H9 (cell line): ENCODE measurements around the gene DDX20. TPM values are rescaled to one million over a fixed set of nuclear protein-coding genes. Genes with fewer than 3 reads are reported as not detected.
A peak's percentile ranks its signal among the peaks of the same experiment; 100 is the strongest.

Experiments used
- DNase-seq: peaks from one replicate; pipeline ENCODE4 v3.0.0-alpha.2; 2017
- H2AFZ ChIP-seq: one replicate; pipeline ENCODE4 v1.6.1; 2013; ENCODE audit warnings: mild to moderate bottlenecking, low read length, control low read depth, moderate library complexity
- H2AK5ac ChIP-seq: 2 replicates; pipeline ENCODE4 v1.6.1; 2013; ENCODE audit warnings: low read length, control low read depth, mixed read lengths; ENCODE audit not compliant: insufficient read length
- H2BK120ac ChIP-seq: one replicate; pipeline ENCODE4 v1.6.1; 2013; ENCODE audit warnings: low read depth, mild to moderate bottlenecking, low read length, control low read depth, inconsistent platforms; ENCODE audit not compliant: poor library complexity, severe bottlenecking
- H2BK12ac ChIP-seq: 2 replicates; pipeline ENCODE4 v1.6.1; 2013; ENCODE audit warnings: low read length, control low read depth, mixed read lengths, low read depth; ENCODE audit not compliant: insufficient read length
- H2BK15ac ChIP-seq: 2 replicates; pipeline ENCODE4 v1.6.1; 2013; ENCODE audit warnings: low read depth, low read length, control low read depth
- H2BK20ac ChIP-seq: one replicate; pipeline ENCODE4 v1.6.1; 2013; ENCODE audit warnings: low read depth, mild to moderate bottlenecking, low read length, control low read depth, inconsistent platforms; ENCODE audit not compliant: poor library complexity, severe bottlenecking
- H2BK5ac ChIP-seq: 2 replicates; pipeline ENCODE4 v1.6.1; 2013; ENCODE audit warnings: low read length, control low read depth, mixed read lengths; ENCODE audit not compliant: insufficient read length
- H3K14ac ChIP-seq: 2 replicates; pipeline ENCODE4 v1.6.1; 2013; ENCODE audit warnings: low read length, control low read depth; ENCODE audit not compliant: insufficient read depth
- H3K18ac ChIP-seq: 2 replicates; pipeline ENCODE4 v1.6.1; 2013; ENCODE audit warnings: low read depth, mild to moderate bottlenecking, mixed read lengths, low read length, control low read depth; ENCODE audit not compliant: insufficient read length
- H3K23ac ChIP-seq: 2 replicates; pipeline ENCODE4 v1.6.1; 2013; ENCODE audit warnings: low read length, control low read depth, mixed read lengths, low read depth; ENCODE audit not compliant: insufficient read length
- H3K23me2 ChIP-seq: 2 replicates; pipeline ENCODE4 v1.6.1; 2013; ENCODE audit warnings: low read depth, mild to moderate bottlenecking, mixed read lengths, low read length, control low read depth; ENCODE audit not compliant: insufficient read length, poor library complexity, severe bottlenecking
- H3K27ac ChIP-seq: 2 replicates; pipeline ENCODE4 v1.5.1; 2013; ENCODE audit warnings: low read length, control low read depth, mixed read lengths, low read depth; ENCODE audit not compliant: insufficient read length
- H3K27me3 ChIP-seq: 2 replicates; pipeline ENCODE4 v1.6.1; 2013; ENCODE audit warnings: low read length, control low read depth, inconsistent platforms; ENCODE audit not compliant: insufficient read depth
- H3K4ac ChIP-seq: 2 replicates; pipeline ENCODE4 v1.6.1; 2013; ENCODE audit warnings: low read depth, mild to moderate bottlenecking, control low read depth, inconsistent platforms, low read length, moderate library complexity
- H3K4me1 ChIP-seq: 2 replicates; pipeline ENCODE4 v1.6.1; 2013; ENCODE audit warnings: low read length, control low read depth, inconsistent platforms; ENCODE audit not compliant: insufficient read depth
- H3K4me2 ChIP-seq: 2 replicates; pipeline ENCODE4 v1.6.1; 2013; ENCODE audit warnings: low read length, control low read depth, mixed read lengths; ENCODE audit not compliant: insufficient read length, insufficient read depth
- H3K56ac ChIP-seq: 2 replicates; pipeline ENCODE4 v1.6.1; 2013; ENCODE audit warnings: low read depth, mild to moderate bottlenecking, mixed read lengths, low read length, control low read depth; ENCODE audit not compliant: insufficient read length
- H3K79me1 ChIP-seq: 2 replicates; pipeline ENCODE4 v1.6.1; 2013; ENCODE audit warnings: low read depth, mild to moderate bottlenecking, moderate library complexity, low read length, control low read depth, inconsistent platforms; ENCODE audit not compliant: insufficient read depth, poor library complexity, severe bottlenecking
- H3K79me2 ChIP-seq: 2 replicates; pipeline ENCODE4 v1.6.1; 2013; ENCODE audit warnings: low read length, control low read depth, inconsistent platforms; ENCODE audit not compliant: insufficient read depth
- H3K9ac ChIP-seq: 2 replicates; pipeline ENCODE4 v1.6.1; 2013; ENCODE audit warnings: low read length, control low read depth, mixed read lengths; ENCODE audit not compliant: insufficient read length; ENCODE audit errors: extremely low read depth
- H3K9me3 ChIP-seq: one replicate; pipeline ENCODE4 v1.6.1; 2013; ENCODE audit warnings: low read depth, low read length, inconsistent platforms; ENCODE audit not compliant: control insufficient read depth
- H3T11ph ChIP-seq: one replicate; pipeline ENCODE4 v1.6.1; 2013; ENCODE audit warnings: mild to moderate bottlenecking, low read length, control low read depth, inconsistent platforms
- H4K20me1 ChIP-seq: one replicate; pipeline ENCODE4 v1.6.1; 2013; ENCODE audit not compliant: control insufficient read depth, insufficient read length, insufficient read depth
- H4K5ac ChIP-seq: 2 replicates; pipeline ENCODE4 v1.6.1; 2013; ENCODE audit warnings: low read depth, mild to moderate bottlenecking, mixed read lengths, low read length, control low read depth; ENCODE audit not compliant: insufficient read length
- H4K8ac ChIP-seq: replicated peaks from 2 replicates; pipeline ENCODE4 v1.6.1; 2013; ENCODE audit warnings: low read length, control low read depth, mixed read lengths, low read depth; ENCODE audit not compliant: insufficient read length
- H4K91ac ChIP-seq: 2 replicates; pipeline ENCODE4 v1.6.1; 2013; ENCODE audit warnings: low read depth, mild to moderate bottlenecking, moderate library complexity, mixed read lengths, low read length, control low read depth; ENCODE audit not compliant: insufficient read length
- H3K27ac Mint-ChIP-seq, 3 experiments: 2 replicates in 2 of 3; 3 replicates in 1 of 3; pipeline ENCODE4 v1.8.0; 2020 to 2021; ENCODE audit warnings: mixed read lengths in 3 of 3, mild to moderate bottlenecking in 1 of 3, moderate library complexity in 1 of 3
- H3K27me3 Mint-ChIP-seq: 2 replicates; pipeline ENCODE4 v1.8.0; 2021; ENCODE audit warnings: low read depth, mild to moderate bottlenecking, moderate library complexity, mixed read lengths
- H3K36me3 Mint-ChIP-seq, 3 experiments: 2 replicates in 2 of 3; 3 replicates in 1 of 3; pipeline ENCODE4 v1.8.0; 2020 to 2021; ENCODE audit warnings: low read depth in 3 of 3, mixed read lengths in 3 of 3; ENCODE audit not compliant: insufficient read depth in 1 of 3
- H3K4me1 Mint-ChIP-seq, 2 experiments: 2 replicates each; pipeline ENCODE4 v1.8.0; 2020; ENCODE audit warnings: mixed read lengths in 2 of 2
- H3K4me3 Mint-ChIP-seq, 2 experiments: 2 replicates in 1 of 2; 3 replicates in 1 of 2; pipeline ENCODE4 v1.8.0; 2020 to 2021; ENCODE audit warnings: mild to moderate bottlenecking in 2 of 2, mixed read lengths in 2 of 2, moderate library complexity in 1 of 2
- H3K9me3 Mint-ChIP-seq, 2 experiments: 2 replicates in 1 of 2; 3 replicates in 1 of 2; pipeline ENCODE4 v1.8.0; 2020; ENCODE audit warnings: mild to moderate bottlenecking in 2 of 2, mixed read lengths in 2 of 2, moderate library complexity in 1 of 2
- CTCF ChIP-seq: fragments of 200-600 bp; sonication (generic); conservative IDR thresholded peaks from 3 replicates; pipeline ENCODE4 v1.8.0; 2021; ENCODE audit warnings: antibody characterized with exemption, mild to moderate bottlenecking
- WGBS: extraction: QIAGEN DNeasy Blood & Tissue Kit; methylation state at CpG from one replicate; pipeline ENCODE4 v1.1.7; 2013; ENCODE audit warnings: missing lambda C conversion rate, low lambda C conversion rate, mixed read lengths; ENCODE audit not compliant: insufficient read length; ENCODE audit errors: extremely low coverage; 5-methylcytosine and 5-hydroxymethylcytosine counted together
- total RNA-seq: library from RNA; stranded (reverse); gene quantifications from 2 replicates; pipeline ENCODE4 v1.2.1, GENCODE V29; 2021

The DDX20 gene
- total RNA-seq, 1 experiment from 2014 or later, result 38.3 TPM

- H3K18ac ChIP-seq, result no peak overlapping the region
- H3K23me2 ChIP-seq, result no peaks in the 10 kb centered on the region
- peak; percentile 80 for DNase-seq
- no peaks in the 10 kb centered on the region for H3K79me2 ChIP-seq
- no peak overlapping the region for H2BK120ac ChIP-seq
- H4K20me1 ChIP-seq, result no peaks in the 10 kb centered on the region
- H3K9me3 ChIP-seq, result no peaks in the 10 kb centered on the region
- H3K79me1 ChIP-seq, result no peaks in the 10 kb centered on the region
- H3T11ph ChIP-seq, result no peak overlapping the region
- Mint-ChIP-seq H3K27me3 (peaks cover 16% of the 10 kb centered on the region), H3K36me3 (no peaks in the 10 kb centered on the region; a peak in 1 of 7 replicates), H3K4me1 (peaks cover 24 to 29% of the 10 kb centered on the region in 2 experiments), H3K27ac (no peak overlapping the region), H3K9me3 (no peaks in the 10 kb centered on the region; a peak in 1 of 5 replicates), H3K4me3 (no peak overlapping the region)
- H3K27ac ChIP-seq, result no peak overlapping the region
- peak; percentile 86 for TF ChIP-seq CTCF
- no peak overlapping the region for H3K9ac ChIP-seq
- H3K4me2 ChIP-seq, result no peak overlapping the region
- no CpG with 5 or more reads among the region's 3 CpGs for WGBS
- H2BK5ac ChIP-seq, result no peak overlapping the region
- peaks cover 2% of the 10 kb centered on the region for H3K4me1 ChIP-seq
- H3K27me3 ChIP-seq, result no peaks in the 10 kb centered on the region
- H3K56ac ChIP-seq, result no peak overlapping the region
- H2BK15ac ChIP-seq, result no peak overlapping the region
- no peak overlapping the region for H2BK20ac ChIP-seq
- H2AFZ ChIP-seq, result no peak overlapping the region
- H3K23ac ChIP-seq, result no peak overlapping the region
- H4K5ac ChIP-seq, result no peak overlapping the region
- no peak overlapping the region for H2BK12ac ChIP-seq
- no peak overlapping the region for H4K8ac ChIP-seq
- H2AK5ac ChIP-seq, result no peak overlapping the region
- H3K4ac ChIP-seq, result no peak overlapping the region
- no peak overlapping the region for H3K14ac ChIP-seq
- no peak overlapping the region for H4K91ac ChIP-seq
Observed at GRCh38 chr1:111747282-111747734, 8.4 kb upstream of the DDX20 start.
